Right renal cortex interstitium (tissue), 3 donors: ENCODE results near the gene C8A. TPM values are rescaled to one million over a fixed set of nuclear protein-coding genes. Genes with fewer than 3 reads are reported as not detected.

Experiments used
- DNase-seq, 3 donors: peaks; one replicate each; pipeline ENCODE4 v3.0.0-alpha.2; 2013; ENCODE audit warnings: low read depth in 3 of 3, low spot score in 2 of 3
- polyA plus RNA-seq, 3 donors: library from polyadenylated mRNA; unstranded; fragments of 120-200 nt; gene quantifications; one replicate each; pipeline ENCODE4 v1.2.1, GENCODE V29; 2013; ENCODE audit not compliant: insufficient read length in 3 of 3

Gene C8A
- polyA plus RNA-seq, 3 donors, result not detected

DNA sequence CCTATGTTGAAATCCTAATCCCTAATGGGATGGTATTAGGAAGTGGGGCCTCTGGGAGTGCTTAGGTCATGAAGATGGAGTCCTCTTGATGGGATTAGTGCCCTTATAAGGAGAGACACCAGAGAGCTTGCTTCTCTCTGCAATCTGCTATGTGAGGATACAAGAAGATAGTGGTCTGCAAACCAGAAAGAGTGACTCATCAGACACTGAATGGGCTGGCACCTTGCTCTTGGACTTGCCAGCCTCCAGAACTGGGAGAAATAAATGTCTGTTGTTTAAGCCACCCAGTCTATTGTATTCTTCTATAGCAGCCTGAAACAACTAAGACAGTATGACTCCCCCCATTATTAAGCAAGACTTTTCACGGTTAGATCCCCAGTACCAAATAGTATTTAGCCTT lies 67.9 kb downstream of the C8A start:
- DNase-seq, result no peak

DNA sequence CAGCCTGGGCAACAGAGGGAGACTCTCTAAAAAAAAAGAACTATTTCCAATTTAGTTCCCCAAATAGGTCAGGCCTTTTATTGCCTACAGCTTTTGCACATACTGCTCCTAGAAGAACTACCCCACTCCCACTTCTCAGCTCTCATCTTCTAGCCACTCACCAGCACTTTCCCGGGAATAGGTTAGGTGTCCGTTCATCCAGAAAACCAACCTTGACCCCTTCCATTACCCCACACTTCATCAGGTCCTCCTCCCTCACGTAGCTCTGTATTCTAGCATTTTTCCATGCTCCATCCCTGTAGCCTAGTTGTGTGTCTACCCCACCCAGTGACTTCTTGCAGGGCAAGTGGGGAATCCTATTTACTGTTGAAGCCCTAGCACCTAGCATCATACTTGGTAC lies 68.6 kb downstream of the C8A start:
- no peak for DNase-seq

DNA sequence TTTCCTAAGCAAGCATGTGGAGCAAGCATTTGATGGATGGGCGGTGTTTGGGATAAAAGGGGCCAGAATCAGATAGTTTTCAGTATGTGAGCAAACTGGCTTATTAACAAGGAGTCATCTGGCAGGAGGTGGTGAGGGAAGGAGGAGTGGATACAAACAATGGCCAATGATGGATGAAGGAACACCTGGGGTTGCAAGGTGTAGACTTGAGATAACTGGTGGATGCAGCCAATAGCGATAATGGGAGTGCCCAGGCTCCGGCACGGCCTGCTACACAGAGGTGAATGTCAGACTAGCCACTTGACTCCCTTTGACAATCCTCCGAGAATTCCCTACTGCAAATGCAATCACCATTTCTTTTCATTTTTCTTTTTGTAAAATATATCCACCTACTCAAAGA lies 69.5 kb downstream of the C8A start:
- DNase-seq, result no peak

DNA sequence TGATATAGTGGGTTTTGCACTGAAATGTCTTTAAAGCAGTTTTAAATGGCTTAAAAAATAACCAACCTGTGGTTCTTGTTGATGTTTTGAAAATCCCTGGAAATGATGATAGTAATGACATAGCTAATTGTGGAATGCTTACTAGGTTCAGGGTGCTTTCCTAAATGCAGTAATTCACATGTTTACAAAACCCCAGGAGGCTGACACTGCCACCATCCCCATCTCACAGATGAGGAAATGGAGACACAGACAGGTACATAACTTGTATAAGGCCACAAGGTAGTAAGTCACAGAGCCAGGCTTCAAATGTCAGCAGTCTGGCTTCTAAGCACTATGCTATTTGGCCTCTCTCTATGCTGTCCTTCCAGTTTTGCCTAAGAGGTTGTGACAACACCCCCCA lies 70.6 kb downstream of the C8A start:
- no peak for DNase-seq

DNA sequence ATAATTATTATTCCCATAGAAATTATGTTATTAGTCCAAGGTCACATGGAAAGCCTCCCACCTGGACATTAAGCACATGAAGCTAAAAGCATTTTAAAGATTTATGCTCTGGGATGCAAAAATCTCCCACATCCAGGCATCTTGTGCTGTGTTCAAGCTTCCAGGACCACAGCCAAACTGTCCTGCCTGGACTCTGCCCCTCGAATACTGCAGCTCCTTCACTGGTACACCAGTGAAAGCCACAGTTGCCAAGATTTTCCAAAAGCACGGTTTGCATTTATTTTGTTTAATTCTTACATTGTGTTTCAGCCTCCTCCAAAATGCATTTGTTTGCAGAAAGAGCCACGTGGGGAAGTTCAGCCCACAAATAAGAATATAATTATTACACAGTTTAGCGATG lies 72.6 kb downstream of the C8A start:
- DNase-seq, result no peak

DNA sequence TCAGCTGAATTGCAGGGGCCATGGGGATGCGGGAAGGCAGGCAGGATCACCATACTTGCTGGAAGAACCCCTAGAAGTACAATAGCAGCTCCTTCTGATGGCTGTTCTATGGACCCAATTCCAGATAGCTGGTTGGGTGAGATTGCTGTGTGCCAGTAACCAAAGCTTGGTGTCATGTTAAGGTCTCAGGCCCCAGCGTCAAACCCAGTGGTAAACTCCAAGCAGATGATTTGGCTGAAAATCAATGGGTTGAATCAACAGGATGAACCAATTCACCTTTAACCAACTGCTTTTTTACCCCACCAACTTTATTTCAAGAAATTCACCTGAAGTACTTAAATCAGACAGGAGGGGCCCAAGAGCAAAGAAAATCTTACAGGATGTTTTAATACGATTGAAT lies 73.4 kb downstream of the C8A start:
- no peak for DNase-seq

DNA sequence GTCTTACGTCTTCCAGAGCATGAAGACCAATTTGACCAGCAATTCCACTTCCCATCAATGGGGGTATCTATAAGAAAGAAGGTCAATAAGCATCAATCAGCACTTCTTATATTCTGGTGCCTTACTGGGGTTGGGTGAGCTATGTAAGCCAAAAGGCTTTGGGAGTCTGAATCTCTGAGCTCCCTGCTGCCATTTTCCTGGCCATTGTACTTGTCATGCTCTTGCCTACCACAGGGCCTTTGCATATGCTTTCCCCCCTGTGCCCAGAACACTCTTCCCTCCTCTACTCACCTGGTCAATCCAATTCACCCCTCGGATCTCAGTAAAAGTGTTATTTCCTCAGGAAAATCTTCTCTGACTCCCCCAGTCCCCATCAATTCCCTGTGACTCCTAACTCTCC lies 74.9 kb downstream of the C8A start:
- no peak for DNase-seq

DNA sequence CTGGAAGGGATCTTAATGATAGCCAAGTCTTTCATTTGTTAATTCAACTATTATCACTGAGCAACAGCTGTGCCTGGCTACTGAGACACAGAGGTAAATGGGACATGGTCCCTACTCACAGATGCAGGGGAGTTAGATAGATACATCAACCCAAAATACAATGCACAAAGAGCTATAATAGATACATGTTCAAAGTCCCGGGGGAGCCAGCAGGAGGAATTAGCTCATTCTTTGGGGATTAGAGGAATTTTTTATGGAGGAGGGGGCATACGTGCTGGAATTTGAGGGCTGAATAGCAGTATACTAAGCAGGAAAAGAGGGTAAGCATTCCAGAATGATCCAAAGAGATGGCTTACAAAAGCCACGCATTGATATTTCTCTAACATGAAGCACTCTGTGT lies 76.6 kb downstream of the C8A start:
- DNase-seq, result no peak

DNA sequence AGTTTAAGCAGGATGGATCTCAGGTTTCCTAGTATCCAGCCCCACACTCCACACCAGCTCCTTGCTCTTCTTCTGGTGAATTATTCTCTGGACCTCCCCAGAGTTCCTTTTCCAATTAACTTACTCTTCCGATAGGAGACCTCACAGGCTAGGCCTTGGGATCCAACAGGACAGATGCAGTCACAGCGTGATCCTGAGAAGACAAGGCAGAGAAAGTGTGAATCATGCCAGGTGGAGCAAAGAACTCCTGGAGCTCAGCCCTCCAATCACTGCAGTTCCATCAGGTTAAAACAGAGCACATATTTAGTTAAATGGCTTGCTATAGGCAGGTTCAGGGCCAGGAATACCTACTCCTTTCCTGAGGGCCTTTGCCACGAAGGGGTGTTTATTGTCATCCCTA lies 77.1 kb downstream of the C8A start:
- DNase-seq, result no peak

DNA sequence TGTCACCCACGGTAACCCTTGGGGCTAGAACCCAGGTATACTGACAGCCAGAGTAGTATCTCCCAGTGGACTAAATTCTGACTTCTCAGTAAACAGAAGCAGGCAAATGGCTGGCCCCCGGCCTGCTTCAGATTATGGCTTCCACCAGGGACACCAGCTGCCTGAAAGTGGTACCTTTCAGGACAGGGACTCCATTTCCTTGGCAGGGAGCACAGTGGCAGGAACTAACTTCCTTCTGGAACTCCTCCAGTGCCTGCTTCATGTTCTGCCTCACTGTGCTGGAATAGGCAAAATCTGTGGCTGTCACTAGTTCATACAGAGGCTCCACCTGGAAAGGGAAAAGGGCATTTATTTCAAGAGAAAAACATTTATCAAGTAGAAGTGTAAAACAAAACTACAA lies 78.6 kb downstream of the C8A start:
- DNase-seq, result no peak

DNA sequence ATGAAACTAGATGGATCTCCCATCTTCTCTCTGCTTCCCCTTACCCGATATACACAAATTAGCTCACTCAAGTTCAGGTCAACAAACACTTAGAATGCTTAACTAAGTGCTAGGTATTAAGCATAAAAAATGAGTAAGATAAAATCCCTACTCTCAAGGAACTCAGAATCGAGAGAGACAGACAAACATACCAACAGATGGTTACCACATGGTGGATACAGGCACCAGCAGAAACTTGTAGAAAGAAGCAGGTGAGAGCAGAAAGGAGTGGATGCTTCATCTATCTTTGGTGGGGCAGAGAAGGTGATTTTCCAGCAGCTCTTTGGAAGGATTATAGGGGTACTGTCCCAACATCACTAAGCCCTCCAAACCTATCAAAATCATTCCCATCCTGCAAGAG lies 79.0 kb downstream of the C8A start:
- no peak for DNase-seq

DNA sequence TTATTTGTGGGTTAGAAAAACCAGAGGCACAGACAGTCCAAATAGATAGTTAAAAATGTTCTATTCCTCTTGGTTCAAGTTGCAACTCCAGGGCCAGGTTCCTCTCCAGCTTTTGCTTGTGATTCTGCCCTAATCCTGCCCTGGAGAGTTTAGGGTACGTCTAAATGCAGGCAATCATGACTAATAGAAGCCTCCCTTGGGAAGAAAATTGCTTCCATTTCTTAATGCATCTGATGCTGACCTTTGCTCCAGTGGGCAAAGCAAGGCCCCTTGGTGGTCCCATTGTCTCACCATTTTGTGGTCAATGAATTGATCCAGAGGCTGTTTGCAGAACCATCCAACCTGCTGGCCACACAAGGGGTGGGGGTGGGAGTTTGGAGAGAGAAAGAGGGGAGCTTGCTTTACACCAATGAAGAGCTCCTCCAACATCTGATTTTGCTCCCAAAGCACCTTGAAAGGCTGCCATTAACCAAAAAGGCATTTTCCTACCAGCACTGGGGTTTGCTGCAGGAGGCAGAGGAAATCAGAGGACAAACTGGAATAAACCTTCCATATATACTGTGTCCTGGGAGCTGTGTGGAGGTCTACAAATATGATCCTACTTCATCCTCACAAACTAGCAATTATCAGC lies 79.9 kb downstream of the C8A start:
- DNase-seq, result no peak

DNA sequence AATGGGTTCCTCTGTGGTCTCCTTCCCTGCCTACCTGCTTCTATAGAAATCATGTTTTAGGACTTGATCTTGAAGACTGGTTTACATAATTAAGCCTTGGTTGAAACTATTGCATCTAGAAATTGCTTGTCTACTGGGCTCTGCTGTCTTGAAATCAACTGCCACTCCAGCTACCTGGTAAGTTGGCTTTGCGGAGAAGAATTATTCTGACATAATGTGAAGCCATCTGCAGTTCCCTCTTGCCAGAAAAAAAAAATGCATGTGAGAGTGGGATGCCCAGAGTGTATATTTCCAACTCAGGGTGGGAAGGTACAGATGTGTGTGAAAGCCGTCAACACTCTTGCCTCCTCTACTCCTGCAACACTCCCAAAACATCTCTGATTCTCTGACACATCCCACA lies 84.0 kb downstream of the C8A start:
- DNase-seq, result no peak

DNA sequence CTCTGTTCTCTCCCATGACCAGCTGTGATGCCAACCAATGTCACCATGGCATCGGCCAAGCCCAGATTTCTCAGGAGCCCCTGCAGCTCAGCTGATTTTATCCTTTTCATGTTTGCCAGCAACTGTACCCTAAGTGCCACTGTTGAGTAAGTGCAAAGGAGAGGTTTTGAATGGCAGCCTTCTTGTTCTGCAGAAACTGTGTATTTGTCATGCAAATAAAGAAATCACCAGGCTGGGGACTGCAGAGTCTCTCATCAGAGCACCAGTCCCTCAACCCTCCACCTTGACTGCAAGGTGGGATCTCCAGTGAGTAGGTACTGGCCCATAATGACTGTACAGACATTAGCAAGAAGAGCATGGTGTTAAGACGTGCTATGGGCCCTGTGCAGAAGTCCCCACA lies 84.6 kb downstream of the C8A start:
- no peak for DNase-seq

DNA sequence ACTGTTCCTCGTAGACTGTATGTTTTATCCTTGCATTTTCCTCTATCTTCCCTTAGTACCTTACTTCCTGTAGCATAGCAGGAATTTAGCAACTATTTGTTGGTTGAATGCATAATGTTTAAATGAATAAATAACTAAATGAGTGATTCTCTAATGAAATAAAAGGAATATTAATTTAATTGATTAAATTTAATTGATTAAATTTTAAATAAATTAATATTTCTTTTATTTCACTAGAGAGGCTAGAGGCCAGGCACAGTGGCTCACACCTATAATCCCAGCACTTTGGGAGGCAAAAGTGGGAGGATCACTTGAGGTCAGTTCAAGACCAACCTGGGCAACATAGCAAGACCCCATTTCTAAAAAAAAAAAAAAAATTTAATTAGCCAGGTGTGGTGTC lies 85.4 kb downstream of the C8A start:
- no peak for DNase-seq

DNA sequence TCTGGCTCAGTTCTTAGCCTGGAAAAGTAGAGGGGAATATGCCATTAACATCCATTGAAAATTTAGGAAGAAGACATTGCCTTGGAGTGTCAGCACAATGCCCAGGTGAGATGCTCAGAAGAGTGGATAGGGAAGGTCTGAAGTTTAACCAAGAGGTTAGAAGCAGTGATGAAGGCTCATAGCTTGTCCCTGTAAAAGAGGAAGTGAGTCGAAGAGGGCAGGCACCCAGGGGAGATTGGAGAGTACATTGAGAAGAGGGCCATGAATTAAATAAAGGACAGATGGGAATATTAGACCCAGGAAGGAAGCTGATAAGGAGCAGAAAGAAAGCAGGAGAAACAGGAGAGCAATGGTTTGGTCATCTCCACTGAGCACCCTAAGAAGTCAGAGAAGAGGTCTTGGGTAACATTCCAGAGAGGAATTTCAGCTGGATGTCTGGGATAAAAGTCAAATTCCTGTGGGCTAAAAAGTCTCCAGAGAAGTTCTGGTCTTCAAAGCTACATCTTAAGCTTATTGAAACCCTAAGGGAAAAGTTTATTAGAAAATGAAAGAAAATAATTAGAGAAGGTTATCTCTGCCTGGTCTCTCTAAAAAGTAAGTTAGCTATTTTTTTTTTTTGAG lies 93.9 kb downstream of the C8A start:
- no peak for DNase-seq

DNA sequence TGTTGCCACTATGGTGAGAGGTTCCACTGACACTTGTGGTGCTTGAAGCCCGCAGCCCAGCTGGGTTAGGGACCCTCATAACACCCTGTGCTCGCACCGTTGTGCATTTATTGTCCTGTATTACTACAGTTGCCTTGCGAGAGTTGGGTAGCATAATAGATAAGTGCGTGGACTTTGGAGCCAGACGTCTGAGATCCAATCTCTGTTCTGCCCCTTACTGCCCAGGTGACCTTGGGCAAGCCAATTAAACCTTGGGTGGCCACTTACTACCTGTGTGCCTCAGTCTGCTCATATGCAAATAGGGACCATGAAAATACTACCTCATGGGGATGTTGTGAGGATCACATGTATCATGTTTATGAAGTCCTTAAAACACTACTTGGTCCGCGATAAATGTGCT lies 97.9 kb downstream of the C8A start:
- no peak for DNase-seq

DNA sequence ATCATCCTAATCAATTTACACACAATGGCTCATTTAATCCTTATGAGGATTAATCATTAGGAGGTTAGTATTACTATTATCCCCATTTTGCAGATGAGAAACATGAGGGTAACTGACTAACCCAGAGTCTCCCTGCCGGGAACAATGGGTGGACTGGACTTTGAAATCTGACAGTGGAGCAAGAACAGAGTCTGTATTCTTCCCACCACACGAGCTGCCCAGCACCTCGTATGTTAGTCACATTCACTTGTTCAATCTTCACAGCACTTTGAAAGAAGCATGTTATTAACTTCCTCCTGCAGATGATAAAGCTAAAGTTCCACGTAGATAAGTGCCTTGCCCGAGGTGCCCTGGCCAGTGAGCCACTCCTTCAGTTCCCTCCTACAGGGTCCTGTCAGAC lies 98.8 kb downstream of the C8A start:
- DNase-seq, result no peak

DNA sequence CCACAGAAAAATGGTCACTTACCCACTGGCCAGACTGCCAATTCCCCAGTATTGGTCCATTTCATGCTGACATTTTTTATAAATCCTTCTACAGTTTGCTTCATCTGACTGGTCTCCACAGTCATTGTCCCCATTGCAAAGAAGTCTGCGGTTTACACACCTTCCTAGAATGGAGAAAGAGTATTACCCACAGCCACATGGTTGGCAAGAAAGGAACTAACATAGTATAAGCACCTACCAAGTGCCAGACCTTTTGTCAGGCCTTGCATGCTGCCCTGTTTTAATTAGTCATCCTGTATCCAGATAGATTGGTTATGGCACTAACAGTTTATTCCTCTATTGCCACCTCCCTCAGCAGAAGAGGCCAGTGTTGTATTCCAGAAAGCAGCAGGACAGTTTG lies 100.1 kb downstream of the C8A start:
- DNase-seq, result no peak

DNA sequence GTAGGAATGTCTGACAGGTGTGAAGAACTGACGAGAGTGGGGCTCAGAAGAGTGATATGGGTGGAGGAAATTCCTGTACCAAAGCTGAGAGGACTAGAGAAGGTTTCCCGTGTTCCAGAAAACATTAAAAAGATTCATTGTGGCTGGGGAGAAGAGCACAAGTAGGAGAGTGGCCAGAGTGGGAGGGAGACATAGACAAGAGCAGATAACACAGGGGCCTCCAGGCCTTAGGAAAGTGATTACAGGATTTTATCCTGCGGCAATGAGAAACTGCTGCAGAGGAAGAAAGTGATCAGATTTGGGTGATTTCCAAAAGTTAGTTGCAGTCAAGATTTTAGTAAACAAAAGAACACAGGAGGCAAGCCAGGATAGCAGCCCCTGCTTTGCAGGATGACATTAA lies 103.3 kb downstream of the C8A start:
- no peak for DNase-seq

DNA sequence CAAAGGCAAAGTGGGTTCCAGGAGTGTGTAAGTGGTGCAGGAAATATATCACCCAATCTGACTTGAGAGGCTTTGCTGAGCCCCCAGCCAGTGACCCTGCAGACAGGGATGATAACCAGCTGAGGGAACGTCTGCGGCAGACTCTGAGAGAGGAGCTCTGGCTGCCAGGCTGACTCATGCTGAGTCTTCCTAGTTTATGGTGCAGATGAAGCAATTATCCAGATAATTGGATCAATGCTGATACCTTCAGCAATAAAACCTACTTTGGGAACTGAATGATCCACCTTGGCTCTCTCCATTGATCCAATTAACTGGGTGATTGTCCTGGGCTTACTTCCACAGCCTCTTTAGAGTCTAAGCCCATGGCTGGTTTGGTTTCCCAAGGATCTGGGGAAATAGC lies 103.9 kb downstream of the C8A start:
- DNase-seq, result no peak

DNA sequence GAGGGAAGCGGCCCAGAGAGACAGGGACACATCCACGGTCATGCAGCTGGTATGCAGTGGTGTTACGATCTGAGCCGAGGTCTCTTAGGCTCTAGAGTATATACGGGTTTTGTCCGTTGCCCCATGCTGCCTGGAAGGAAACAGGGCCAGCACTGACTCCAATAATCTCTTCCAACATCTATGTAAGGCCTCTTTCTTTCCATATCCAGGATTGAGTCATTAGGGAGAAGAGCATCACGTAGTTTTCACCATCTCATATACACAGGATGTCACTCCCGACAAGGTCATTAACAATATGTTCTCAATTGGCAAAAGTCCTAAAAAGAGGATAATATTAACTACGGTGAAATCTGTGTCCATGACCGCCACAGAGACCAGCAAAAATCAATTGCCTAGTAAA lies 106.8 kb downstream of the C8A start:
- DNase-seq, result no peak

DNA sequence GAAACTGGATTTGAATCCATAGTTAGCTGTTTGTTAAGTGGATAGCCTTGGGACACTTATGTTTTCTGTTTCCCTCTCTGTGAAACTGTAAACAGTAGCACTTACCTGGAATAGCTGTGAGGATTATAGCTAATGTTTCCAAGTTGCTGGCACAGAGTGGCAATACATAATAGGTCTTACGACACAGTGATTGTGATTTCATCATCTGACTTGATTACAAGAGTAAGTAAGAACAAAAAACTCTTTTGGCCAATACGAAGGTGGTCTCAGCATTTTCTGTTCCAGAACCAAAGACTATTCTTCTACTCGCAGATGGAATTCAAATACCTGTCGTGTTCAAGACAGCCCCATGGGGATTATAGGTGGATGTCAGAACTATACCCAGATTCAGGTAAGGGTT lies 109.1 kb downstream of the C8A start:
- DNase-seq, result no peak
